Measurements from ENCODE around the gene IL17A.

The IL17A gene

GRCh38 chr6:52216932-52217575 is 30.9 kb downstream of the IL17A start:
- DNase-seq (ENCODE audit: low read depth) = no peak

- DNase-seq (ENCODE audit: low read depth) = no peak
These were observed 31.6 kb downstream of the IL17A start for GRCh38 chr6:52217761-52218160.

DNA sequence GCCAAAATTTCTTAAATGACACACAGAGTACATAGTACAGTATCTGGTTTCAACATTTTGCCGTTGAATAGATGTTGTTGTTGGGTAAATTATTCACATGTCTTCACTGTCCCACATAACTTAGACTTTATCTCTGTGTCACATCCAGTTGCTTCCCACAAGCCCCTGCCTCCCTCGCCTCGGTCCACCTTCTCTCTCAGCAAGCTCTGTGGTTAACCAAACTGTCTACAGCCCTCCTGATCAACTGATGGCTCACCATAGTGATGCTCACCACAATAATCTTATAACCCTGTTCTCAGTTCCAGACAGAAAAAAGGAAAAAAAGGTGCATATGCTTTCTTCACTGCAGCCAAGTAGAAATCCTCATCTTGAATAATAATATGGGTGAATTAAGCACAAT is 35.1 kb downstream of the IL17A start:
- no peak for DNase-seq (ENCODE audit: low read depth)

DNA sequence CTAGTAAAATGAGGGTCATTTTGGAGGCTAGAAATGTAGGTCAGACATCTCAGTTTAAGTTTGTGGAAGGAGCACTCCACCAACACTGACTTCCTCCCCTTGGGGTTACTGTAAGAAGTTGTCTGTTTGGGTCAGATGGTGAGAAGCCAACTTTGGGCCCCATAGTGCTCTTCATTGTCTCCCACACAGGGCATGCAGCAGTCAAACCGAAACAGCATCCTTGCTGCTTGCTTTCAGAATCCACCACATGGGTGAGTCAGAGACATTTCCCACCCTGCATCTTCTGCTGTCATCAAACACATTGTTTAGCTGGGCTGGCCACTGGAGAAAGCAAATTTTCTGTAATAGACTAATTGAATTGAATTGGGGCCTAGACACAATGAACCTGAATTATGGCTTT is 41.3 kb downstream of the IL17A start:
- DNase-seq (ENCODE audit: low read depth) = no peak

- DNase-seq (ENCODE audit: low read depth) = no peak
These were observed 44.5 kb downstream of the IL17A start for GRCh38 chr6:52230685-52231084.

DNA sequence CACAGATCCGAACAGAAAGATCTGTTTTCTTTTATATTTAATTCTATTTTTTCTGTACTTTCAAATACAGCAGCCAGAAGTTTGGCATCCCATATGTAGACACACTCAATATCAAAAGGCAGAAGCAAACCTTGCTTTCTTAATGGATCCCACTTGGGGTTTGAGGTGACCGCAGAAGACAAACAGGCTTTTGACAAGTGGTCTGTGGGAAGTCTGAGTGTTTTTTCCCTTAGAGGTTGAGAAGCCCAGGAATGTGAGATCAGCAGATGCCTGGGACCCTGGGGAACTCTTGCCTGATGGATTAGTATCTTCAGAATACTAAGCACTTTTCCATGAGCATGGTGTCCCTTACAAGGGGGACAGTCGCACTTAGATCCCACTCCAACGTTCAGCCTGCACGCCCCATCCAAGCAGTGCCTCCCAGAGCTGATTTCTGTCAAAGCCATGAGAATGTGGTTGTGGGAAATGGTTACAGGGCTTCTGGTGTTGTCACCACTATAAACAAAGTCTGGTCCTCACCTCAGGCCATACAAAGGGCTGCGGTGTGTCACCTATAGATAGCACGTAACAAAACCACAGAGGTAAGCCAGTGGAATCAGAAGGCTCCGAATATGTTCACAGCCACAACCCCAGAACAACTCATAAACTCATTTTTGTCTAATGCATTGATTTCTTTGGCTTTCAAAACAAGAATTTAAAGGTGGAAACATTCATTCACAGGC is 45.4 kb downstream of the IL17A start:
- DNase-seq (ENCODE audit: low read depth) = no peak

GRCh38 chr6:52233005-52233404 is 46.8 kb downstream of the IL17A start:
- no peak for DNase-seq (ENCODE audit: low read depth)

DNA sequence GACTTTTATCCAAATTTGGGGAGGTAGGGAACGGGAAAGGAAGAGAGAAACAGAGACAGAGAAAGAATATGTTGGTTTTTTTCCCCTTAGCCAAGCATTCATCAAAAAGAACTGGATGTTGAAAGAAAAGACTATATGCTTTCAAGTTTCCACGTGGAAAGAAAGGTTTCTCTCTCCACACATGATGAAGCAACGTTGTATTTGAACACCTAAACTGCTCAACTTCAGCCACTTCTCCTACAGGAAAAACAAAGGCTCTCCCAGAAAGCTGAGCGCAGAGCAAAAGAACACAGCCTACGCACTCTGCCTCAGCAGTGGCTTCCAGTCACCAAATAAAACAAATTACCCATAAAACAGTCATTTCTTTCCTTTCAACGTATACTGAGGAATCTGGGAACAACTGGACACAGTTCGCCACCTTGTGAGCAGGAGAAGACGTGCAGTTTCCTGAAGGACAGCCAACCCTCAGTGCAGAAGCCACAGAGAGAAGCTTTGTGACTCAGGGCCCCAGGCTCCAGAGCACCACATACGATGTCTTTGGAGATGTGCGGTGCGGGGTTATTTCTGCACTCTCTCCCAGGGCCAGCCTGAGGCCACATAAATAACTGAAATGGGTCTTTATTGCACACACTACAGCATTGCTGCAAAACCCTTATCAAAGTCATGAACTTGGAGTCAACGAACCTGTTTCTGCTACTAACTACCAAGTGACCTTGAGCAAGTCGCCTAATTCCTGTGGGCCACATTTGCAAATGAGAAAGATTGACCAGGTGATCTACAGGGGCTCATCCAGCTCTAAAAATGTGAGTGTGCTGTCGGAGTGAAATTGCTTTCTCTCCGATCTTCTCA is 48.0 kb downstream of the IL17A start:
- DNase-seq (ENCODE audit: low read depth) = no peak

Measured in activated T-cell treated with anti-CD3 and anti-CD28 coated beads for 1 hour (primary cell).